ENCODE results near the gene DDX17. TPM values are rescaled to one million over a fixed set of nuclear protein-coding genes. Genes with fewer than 3 reads are reported as not detected.

The DDX17 gene
- total and polyA plus RNA-seq, 4 donors = 141 to 1,771 (median 262) TPM

DNA sequence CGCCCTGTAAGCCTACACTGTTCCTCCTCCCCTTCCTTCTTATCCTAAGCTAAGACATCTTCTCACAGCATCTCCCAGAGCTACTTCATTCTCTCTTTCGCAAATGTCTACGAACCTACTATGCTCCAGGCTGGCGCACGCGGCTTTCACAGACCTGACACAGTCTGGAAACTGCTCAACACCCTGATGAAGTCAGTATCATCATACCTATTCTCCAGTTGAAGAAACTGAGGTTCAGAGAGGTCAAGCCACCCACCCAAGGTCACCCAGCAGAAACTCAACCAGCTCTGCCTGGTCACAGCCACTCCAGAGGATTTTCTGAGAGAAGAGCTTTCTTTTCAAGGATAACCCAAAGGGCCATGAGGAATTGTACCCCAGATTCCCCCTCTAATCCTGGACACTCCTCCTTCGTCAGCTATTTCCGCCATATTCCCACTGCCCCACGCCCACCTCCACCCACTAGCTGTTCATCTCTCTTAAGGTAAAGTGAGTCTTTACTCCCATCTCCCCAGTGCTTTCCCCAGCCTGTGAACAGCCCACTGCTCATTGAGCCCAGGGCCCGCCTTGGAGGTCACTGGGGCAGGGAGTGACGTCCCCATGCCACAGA, 52.9 kb downstream of the DDX17 start:
- H3K4me1 ChIP-seq (ENCODE audit: control insufficient read depth in 5 of 5, insufficient read depth in 5 of 5, low read length in 5 of 5) = peaks cover 0 to 5% (median 3%) of the 10 kb centered on the region in 5 donors
- peaks cover 0 to 3% (median 0%) of the 10 kb centered on the region in 4 donors for H3K9me3 ChIP-seq (ENCODE audit: control insufficient read depth in 4 of 4, insufficient read depth in 3 of 4, low read length in 3 of 4)
- WGBS, 2 donors = 82 to 88% methylated on average over 11 of the region's 11 CpGs
- H3K4me3 ChIP-seq = no peak overlapping the region
- no peak for DNase-seq
- H3K27me3 ChIP-seq (ENCODE audit: control insufficient read depth in 3 of 3, insufficient read depth in 3 of 3, low read length in 2 of 3) = peaks cover 0 to 57% (median 33%) of the 10 kb centered on the region in 3 donors
- peak overlapping the region in 1 of 2 donors; percentile 55 for H3K27ac ChIP-seq (ENCODE audit: low read depth in 1 of 2, low read length in 1 of 2)
- ATAC-seq (ENCODE audit: insufficient read depth, low FRiP score) = no peak
- TF ChIP-seq CTCF (IDR thresholded peaks at IDR 0.05; ENCODE audit: control extremely low read depth, extremely low read depth) = no peak
- H3K36me3 ChIP-seq (ENCODE audit: control insufficient read depth in 4 of 4, insufficient read depth in 4 of 4, low read length in 4 of 4) = no peaks in the 10 kb centered on the region
- H3K9ac ChIP-seq (ENCODE audit: insufficient read depth in 1 of 2, low read length in 2 of 2) = no peak overlapping the region

DNA sequence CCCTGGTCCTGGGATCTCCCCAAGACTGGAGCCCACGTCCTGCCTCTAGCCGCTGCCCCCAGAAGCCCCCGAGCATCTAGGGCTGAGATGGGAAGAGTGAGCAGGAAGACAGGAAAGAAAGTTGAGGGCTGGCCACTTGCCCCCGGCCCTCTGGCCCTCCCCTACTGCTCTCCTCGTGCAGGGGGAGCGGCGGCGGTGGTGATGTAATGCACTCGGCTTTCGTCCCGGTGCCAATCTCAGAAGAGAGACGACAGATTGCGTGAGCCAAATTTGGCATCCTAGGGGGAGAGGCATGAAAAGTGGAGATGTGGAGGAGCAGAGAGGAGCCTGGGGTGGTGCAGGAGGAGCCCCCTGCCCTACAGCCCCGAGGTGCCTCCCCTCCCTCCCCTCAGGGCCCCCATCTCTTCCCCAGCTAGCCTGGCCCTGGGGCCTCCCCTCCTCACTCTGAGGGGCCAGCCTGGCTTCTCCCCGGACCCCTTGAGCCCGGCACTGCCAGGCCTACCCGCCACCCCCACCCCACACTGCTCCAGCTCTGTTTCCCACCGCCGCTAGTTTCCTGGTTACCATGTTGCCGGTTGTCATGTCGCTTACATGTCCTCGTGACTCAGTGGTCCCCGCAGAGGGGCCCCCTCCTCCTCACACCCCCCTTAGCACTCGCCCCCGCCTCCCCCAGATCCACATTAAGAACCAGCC, 53.6 kb downstream of the DDX17 start:
- Histone ChIP-seq H3K4me1 (ENCODE audit: control insufficient read depth in 5 of 5, insufficient read depth in 5 of 5, low read length in 5 of 5) (peaks cover 0 to 5% (median 3%) of the 10 kb centered on the region in 5 donors), H3K27me3 (ENCODE audit: control insufficient read depth in 3 of 3, insufficient read depth in 3 of 3, low read length in 2 of 3) (peaks cover 0 to 55% (median 32%) of the 10 kb centered on the region in 3 donors), H3K27ac (ENCODE audit: low read depth in 1 of 2, low read length in 1 of 2) (peak overlapping the region in 1 of 2 donors; percentile 85), H3K36me3 (ENCODE audit: control insufficient read depth in 4 of 4, insufficient read depth in 4 of 4, low read length in 4 of 4) (no peaks in the 10 kb centered on the region), H3K9ac (ENCODE audit: insufficient read depth in 1 of 2, low read length in 2 of 2) (no peak overlapping the region), H3K9me3 (ENCODE audit: control insufficient read depth in 4 of 4, insufficient read depth in 3 of 4, low read length in 3 of 4) (peaks cover 0 to 3% (median 0%) of the 10 kb centered on the region in 4 donors), H3K4me3 (no peak overlapping the region)
- 35 to 43% methylated on average over 24 to 25 of the region's 25 CpGs for WGBS, 2 donors
- ATAC-seq (ENCODE audit: insufficient read depth, low FRiP score) (no peak), DNase-seq (peak; percentile 59 to 67 (median 59))
- no peak for TF ChIP-seq CTCF (IDR thresholded peaks at IDR 0.05; ENCODE audit: control extremely low read depth, extremely low read depth)

DNA sequence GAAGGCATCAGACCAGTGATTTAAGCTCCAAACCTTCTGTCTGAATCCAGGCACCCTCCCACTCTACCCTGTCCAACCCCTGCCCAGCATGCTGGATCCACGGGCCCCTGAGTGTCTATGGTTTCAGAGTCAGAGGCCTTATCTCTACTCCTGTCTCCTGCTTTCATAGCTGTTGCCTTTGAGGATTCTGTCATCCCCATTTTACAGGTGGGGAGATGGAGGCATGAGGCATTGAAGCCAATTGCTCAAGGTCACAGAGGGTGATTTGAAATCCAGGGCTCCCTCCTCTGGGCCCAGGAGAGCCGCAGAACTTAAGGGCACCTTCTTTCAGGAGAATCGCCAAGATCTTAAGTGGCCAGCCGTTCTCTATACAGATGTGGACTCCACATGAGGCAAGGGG, 54.2 kb downstream of the DDX17 start:
- no peak for DNase-seq
- Histone ChIP-seq H3K9me3 (ENCODE audit: control insufficient read depth in 4 of 4, insufficient read depth in 3 of 4, low read length in 3 of 4) (peaks cover 0 to 3% (median 0%) of the 10 kb centered on the region in 4 donors), H3K36me3 (ENCODE audit: control insufficient read depth in 4 of 4, insufficient read depth in 4 of 4, low read length in 4 of 4) (no peaks in the 10 kb centered on the region), H3K27ac (ENCODE audit: low read depth in 1 of 2, low read length in 1 of 2) (peak overlapping the region in 1 of 2 donors; percentile 85), H3K9ac (ENCODE audit: insufficient read depth in 1 of 2, low read length in 2 of 2) (peak overlapping the region in 1 of 2 donors; percentile 9), H3K4me1 (ENCODE audit: control insufficient read depth in 5 of 5, insufficient read depth in 5 of 5, low read length in 5 of 5) (peaks cover 0 to 5% (median 3%) of the 10 kb centered on the region in 5 donors), H3K27me3 (ENCODE audit: control insufficient read depth in 3 of 3, insufficient read depth in 3 of 3, low read length in 2 of 3) (peaks cover 0 to 48% (median 29%) of the 10 kb centered on the region in 3 donors), H3K4me3 (no peak overlapping the region)
- TF ChIP-seq CTCF (IDR thresholded peaks at IDR 0.05; ENCODE audit: control extremely low read depth, extremely low read depth) = no peak
- no peak for ATAC-seq (ENCODE audit: insufficient read depth, low FRiP score)
- WGBS, 2 donors = 64 to 82% methylated on average over 4 of the region's 4 CpGs

Measured in lung (tissue), 12 donors.